Esophagus muscularis mucosa (tissue), 4 donors: ENCODE data around the gene SURF4. TPM values are rescaled to one million over a fixed set of nuclear protein-coding genes. Genes with fewer than 3 reads are reported as not detected.

Source experiments
- DNase-seq: peaks from one replicate; pipeline ENCODE4 v3.0.0-alpha.2; 2017; ENCODE audit errors: extremely low spot score
- H3K27ac ChIP-seq, 4 donors: fragments of 200-600 bp; sonication (generic); replicated peaks in 1 of 4; 1 replicate in 3 of 4; 2 replicates in 1 of 4; pipeline ENCODE4 v1.5.1; 2016 to 2019; ENCODE audit warnings: mild to moderate bottlenecking in 1 of 4
- H3K27me3 ChIP-seq, 4 donors: fragments of 200-600 bp; sonication (generic); one replicate each; pipeline versions ENCODE4 v1.5.1 to v1.6.0; 2016 to 2019
- H3K36me3 ChIP-seq, 4 donors: fragments of 200-600 bp; sonication (generic); one replicate each; pipeline ENCODE4 v1.5.1; 2016 to 2019
- H3K4me1 ChIP-seq, 4 donors: fragments of 200-600 bp; sonication (generic); one replicate each; pipeline ENCODE4 v1.5.1; 2016 to 2019
- H3K4me3 ChIP-seq, 4 donors: fragments of 200-600 bp; sonication (generic); 1 replicate in 2 of 4; 2 replicates in 2 of 4; pipeline ENCODE4 v1.5.1; 2016 to 2019; ENCODE audit warnings: mild to moderate bottlenecking in 4 of 4, moderate library complexity in 1 of 4
- H3K9me3 ChIP-seq, 4 donors: fragments of 200-600 bp; sonication (generic); 1 replicate in 3 of 4; 2 replicates in 1 of 4; pipeline ENCODE4 v1.5.1; 2016 to 2019
- EP300 ChIP-seq: sonication (generic); formaldehyde crosslinking; IDR thresholded peaks from one replicate; pipeline ENCODE4 v1.6.1; 2017; ENCODE audit warnings: antibody characterized with exemption
- POLR2A ChIP-seq: fragments of 450-650 bp; IDR thresholded peaks from one replicate; pipeline ENCODE4 v1.6.1; 2017; ENCODE audit warnings: antibody characterized with exemption, moderate library complexity, mild to moderate bottlenecking, low read depth
- POLR2AphosphoS5 ChIP-seq, 2 donors: sonication (generic); formaldehyde crosslinking; IDR thresholded peaks; one replicate each; pipeline ENCODE4 v1.6.1; 2017; ENCODE audit warnings: antibody characterized with exemption in 2 of 2
- WGBS: methylation state at CpG from one replicate; pipeline ENCODE4 v1.1.5; 2018; 5-methylcytosine and 5-hydroxymethylcytosine counted together
- intact Hi-C: fragments of 100-400 bp; cut with DNase I; formaldehyde crosslinking; loops from one replicate; pipeline ENCODE4 v1.15.1; 2023
- total RNA-seq, 4 donors: library from RNA; depleted of rRNA; stranded (reverse); fragments of >200 nt; gene quantifications; one replicate each; pipeline versions ENCODE4 v1.1.0 to v1.2.1, GENCODE V29; 2016
- TF ChIP-seq, protein P1 (sequence below), 3 experiments: fragments of 200-600 bp in 2 of 3; fragments of 450-650 bp in 1 of 3; sonication (generic) in 2 of 3; IDR thresholded peaks; one replicate each; pipeline ENCODE4 v1.5.1; 2017 to 2019; ENCODE audit warnings: antibody characterized with exemption in 3 of 3, mild to moderate bottlenecking in 2 of 3, moderate library complexity in 1 of 3

The SURF4 gene
- total RNA-seq, 4 donors from 2014 or later: 83.9 to 139 (median 127) TPM

DNA sequence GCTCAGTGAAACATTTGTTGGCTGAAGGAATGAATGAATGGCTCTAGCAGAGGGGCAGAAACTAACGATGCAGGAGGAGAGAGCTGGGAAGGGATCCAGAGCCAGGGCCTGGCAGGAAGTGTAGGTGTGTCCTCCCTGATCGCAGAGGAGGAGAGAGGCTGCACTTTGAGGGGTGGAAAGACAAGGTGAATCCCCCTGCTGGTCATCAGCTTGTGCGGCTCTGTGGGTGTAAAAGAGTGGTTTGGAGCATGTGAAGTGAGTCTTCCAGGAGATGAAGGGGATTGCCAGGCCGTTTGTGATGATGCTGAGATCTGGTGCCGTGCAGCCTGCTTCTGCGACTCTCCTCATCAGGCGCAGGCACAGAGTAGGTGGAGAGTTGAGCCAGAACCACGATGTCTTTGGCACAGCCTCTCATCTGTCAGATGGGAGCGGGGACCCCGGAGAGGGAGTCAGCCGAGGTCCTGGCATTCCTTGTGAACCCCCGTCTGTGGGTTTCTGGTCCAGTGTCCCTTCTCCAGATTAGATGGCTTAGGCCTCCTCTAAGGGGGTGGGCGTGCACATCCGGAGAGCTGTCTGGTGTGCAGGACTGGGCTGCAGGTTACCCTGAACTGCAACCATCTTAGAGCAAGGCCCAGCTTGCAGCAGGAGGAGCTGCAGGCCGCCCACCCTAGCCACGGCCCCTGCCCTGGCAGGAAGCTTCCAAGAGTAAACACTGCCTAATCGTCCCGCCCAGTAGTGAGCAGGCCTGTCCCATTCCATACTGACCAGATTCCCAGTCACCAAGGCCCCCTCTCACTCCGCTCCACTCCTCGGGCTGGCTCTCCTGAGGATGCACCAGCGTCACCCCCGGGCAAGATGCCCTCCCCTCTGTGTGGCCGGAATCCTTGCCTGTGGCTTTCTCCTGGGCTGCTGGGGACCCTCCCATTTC is 46.0 kb upstream of the SURF4 start, which contains the start of gene ADAMTS13:
ADAMTS13 (plus strand) TSS at position 753 of the 928 bp plus-strand sequence; CDS start at position 830, 77 bp downstream.
- H3K4me3 ChIP-seq: no peak within 1 kb of the TSS
- DNase-seq: no peak
- peaks cover 0 to 36% (median 2%) of the 10 kb centered on the region in 4 donors for H3K27me3 ChIP-seq
- H3K36me3 ChIP-seq: peaks cover 0 to 2% (median 0%) of the 10 kb centered on the region in 4 donors
- no peak within 1 kb of the TSS for H3K27ac ChIP-seq
- WGBS: 48% methylated on average over 13 of the region's 23 CpGs
- H3K4me1 ChIP-seq: peaks cover 8 to 19% (median 14%) of the 10 kb centered on the region in 4 donors
- H3K9me3 ChIP-seq: no peaks in the 10 kb centered on the region
- intact Hi-C loops: no loop called here
- TF ChIP-seq, protein P1, sequence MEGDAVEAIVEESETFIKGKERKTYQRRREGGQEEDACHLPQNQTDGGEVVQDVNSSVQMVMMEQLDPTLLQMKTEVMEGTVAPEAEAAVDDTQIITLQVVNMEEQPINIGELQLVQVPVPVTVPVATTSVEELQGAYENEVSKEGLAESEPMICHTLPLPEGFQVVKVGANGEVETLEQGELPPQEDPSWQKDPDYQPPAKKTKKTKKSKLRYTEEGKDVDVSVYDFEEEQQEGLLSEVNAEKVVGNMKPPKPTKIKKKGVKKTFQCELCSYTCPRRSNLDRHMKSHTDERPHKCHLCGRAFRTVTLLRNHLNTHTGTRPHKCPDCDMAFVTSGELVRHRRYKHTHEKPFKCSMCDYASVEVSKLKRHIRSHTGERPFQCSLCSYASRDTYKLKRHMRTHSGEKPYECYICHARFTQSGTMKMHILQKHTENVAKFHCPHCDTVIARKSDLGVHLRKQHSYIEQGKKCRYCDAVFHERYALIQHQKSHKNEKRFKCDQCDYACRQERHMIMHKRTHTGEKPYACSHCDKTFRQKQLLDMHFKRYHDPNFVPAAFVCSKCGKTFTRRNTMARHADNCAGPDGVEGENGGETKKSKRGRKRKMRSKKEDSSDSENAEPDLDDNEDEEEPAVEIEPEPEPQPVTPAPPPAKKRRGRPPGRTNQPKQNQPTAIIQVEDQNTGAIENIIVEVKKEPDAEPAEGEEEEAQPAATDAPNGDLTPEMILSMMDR (IDR thresholded peaks at IDR 0.05): no peak
- TF ChIP-seq POLR2A (no peak), POLR2AphosphoS5 (IDR thresholded peaks at IDR 0.05) (no peak), EP300 (no peak)

DNA sequence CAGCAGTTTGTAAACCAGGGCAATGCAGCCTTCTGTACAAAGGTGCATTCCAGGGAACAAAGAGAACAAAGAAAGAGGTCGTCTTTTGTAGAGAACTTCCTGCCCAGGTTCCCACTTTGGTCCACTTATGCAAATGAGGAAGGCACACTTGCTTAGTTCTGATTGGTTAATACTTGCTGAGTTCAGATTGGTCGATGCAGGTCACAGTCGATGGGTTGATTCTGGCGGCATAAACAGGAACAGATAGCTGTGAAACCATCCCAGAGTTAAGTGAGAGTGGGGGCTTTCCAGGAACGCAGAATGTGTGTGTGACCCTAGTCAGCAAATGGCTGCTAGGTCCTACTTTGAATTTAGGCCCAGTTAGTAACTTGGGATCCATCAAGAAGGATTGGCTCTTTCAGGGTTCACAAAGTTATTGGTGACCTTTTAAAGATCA is 44.5 kb upstream of the SURF4 start:
- Histone ChIP-seq H3K9me3 (no peaks in the 10 kb centered on the region), H3K36me3 (peaks cover 0 to 5% (median 1%) of the 10 kb centered on the region in 4 donors), H3K27ac (no peak overlapping the region), H3K27me3 (peaks cover 0 to 22% (median 0%) of the 10 kb centered on the region in 4 donors), H3K4me3 (no peak overlapping the region), H3K4me1 (peaks cover 16 to 34% (median 27%) of the 10 kb centered on the region in 4 donors)
- TF ChIP-seq, protein P1 (IDR thresholded peaks at IDR 0.05): no peak
- TF ChIP-seq EP300 (no peak), POLR2AphosphoS5 (IDR thresholded peaks at IDR 0.05) (no peak), POLR2A (no peak)
- 68% methylated on average over 5 of the region's 5 CpGs for WGBS
- DNase-seq: no peak
- intact Hi-C loops: no loop called here

DNA sequence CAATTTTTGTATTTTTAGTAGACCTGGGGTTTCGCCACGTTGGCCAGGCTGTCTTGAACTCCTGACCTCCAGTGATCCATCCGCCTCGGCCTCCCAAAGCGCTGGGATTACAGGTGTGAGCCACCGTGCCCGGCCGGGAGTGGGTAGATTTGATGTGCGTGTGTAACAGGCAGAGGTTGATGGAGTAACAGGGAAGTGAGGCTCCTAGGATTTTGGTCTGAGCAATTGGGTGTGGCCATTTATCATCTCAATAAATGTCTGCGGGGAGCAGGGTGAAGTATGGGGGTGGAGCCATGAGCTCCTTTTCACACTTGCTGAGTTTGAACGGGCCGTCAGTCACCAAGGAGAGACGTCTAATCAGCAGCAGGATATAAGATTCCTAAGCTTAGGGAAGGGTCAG is 43.1 kb upstream of the SURF4 start:
- peaks cover 8 to 16% (median 15%) of the 10 kb centered on the region in 4 donors for H3K36me3 ChIP-seq
- TF ChIP-seq, protein P1 (IDR thresholded peaks at IDR 0.05): no peak
- TF ChIP-seq EP300: no peak
- TF ChIP-seq POLR2AphosphoS5 (IDR thresholded peaks at IDR 0.05): no peak
- TF ChIP-seq POLR2A: no peak
- no peaks in the 10 kb centered on the region for H3K9me3 ChIP-seq
- H3K27ac ChIP-seq: no peak overlapping the region
- peaks cover 16 to 47% (median 33%) of the 10 kb centered on the region in 4 donors for H3K4me1 ChIP-seq
- intact Hi-C loops: loop anchor here (5.0 kb wide), 1 partner anchor 48 kb away; no protein-coding TSS in a partner anchor
- H3K4me3 ChIP-seq: no peak overlapping the region
- WGBS: 77% methylated on average over 11 of the region's 13 CpGs
- peaks cover 0 to 8% (median 0%) of the 10 kb centered on the region in 4 donors for H3K27me3 ChIP-seq
- no peak for DNase-seq

DNA sequence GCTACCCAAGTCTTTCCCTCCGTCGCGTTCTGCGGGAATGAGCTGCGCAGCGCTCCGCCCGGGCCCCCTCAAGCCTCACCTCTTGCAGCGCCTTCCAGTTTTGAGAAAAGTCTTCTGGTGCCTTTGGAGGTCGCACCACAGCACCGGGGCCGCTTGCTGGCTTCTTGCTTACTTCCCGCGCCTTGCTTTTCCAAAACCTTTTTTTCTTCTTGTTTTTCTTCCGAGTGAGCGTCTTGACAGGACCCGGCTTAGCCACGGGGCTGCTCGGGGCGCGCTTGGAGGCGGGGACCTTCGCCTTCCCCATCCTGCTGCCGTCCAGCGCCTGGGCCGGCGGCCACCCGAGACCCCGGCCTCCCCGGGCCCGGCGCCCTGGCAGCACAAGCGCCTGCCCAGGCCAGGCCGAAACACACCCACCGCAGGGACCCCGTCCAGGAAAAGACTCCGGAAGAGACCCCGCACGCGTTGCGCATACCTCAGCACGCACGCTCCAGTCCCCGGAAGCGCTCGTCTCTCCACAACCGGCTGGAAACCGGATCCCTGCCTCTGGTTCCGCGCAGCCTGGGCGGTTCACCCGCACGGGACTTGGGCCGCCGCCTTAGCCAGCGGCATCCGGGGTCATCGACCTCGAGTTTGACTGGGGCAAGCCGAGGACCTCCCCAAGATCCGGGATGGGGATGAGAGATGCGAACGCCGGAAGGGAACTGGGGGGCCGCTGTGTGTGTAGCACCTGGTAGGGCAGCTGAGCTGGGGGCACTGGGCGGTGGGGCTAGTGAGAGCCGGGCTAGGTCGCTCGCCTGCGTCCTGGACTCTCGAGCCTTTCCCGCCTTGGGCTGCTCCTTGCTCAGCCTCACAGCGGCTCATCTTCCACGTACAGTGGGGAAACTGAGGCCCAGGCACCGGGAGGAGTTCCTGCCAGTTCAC is 41.9 kb upstream of the SURF4 start, which contains the start of gene REXO4:
REXO4 (minus strand) TSS at position 470 of the 921 bp plus-strand sequence; CDS start at position 304, 166 bp downstream.
- under 1% methylated on average over 43 of the region's 75 CpGs for WGBS
- intact Hi-C loops: loop anchor here (5.0 kb wide), 1 partner anchor 50 kb away; no protein-coding TSS in a partner anchor
- DNase-seq: peak; percentile 96
- Histone ChIP-seq H3K27me3 (no peaks in the 10 kb centered on the region), H3K27ac (peak within 1 kb of the TSS; percentile 79 to 85 (median 84)), H3K9me3 (no peaks in the 10 kb centered on the region), H3K4me1 (peaks cover 16 to 47% (median 33%) of the 10 kb centered on the region in 4 donors), H3K36me3 (peaks cover 10 to 28% (median 27%) of the 10 kb centered on the region in 4 donors), H3K4me3 (peak within 1 kb of the TSS; percentile 69 to 88 (median 80))
- TF ChIP-seq POLR2AphosphoS5 (IDR thresholded peaks at IDR 0.05): peak; percentile 68 to 76
- peak; percentile 12 for TF ChIP-seq POLR2A
- TF ChIP-seq EP300: no peak
- TF ChIP-seq, protein P1 (IDR thresholded peaks at IDR 0.05): peak in 1 of 3 experiments; percentile 19
